Measurements from ENCODE around the gene BMP7.

The BMP7 gene

DNA sequence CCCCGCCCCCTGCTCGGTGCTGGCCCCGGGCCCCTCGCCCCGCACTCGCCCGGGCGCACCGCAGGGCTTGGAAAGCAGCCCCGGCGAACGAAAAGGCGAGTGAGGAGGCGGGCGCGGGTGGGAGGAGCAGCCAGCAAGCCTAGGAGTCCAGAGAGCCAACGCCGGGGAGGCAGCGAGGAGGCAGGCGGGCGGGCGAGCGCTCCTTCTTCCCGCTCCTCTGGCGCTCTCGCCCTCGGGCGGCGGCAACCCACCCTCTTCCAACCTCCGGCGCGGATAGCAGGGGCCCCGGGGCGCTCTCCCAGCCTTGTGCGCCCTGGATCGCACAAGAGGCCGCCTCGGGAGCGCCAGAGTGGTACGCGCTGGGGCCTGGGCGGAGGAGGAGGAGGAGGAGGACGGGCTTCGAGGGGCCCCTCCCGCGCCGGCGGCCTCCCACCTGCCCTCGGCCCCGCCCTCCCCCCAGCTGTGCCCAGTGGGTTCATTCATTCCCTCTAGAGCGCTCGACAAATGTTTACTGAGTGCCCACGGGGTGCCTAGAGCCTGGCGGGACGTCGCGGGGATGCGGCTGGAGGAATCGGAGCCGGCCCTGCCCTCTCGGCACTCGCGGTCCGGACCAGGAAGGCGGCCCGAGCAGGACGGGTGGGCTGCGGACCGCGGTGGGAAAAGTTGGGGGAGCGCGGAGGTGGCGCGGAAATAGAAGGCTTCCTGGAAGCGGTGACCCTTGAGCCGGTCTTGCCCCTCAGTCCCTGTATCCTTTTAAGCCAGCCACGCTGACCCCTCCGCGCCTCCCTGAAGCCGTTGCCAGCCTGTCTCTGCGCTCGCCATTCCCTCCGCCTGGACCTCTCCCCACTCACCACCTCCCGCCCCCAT lies at the start of gene BMP7:
Gene BMP7 (minus strand): TSS at position 351 of the 867 bp plus-strand sequence. CDS start 519 bp downstream, outside the sequence.
- no peak for DNase-seq (ENCODE audit: low read depth)

DNA sequence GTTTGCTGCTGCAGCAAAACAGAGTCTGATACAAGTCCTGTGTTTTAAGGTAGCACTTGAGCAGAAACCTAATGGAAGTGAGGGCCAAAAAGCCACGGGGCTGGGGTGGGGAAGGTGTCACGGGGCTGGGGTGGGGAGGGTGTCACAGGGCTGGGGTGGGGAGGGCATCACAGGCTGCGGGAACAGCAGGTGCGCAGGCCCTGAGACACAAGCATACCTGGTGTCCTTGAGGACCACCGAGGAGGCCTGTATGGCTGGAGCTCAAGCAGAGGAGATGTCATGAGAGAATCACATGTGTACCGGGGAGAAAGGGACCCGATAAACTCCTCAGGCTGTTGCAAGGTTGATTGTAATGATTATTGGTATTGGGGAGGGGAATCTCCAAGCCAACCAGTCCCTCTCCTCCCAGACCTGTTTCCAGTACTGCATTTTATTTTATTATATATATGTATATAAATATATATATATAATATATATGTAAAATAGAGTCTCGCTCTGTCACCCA lies 49.6 kb upstream of the BMP7 start:
- DNase-seq (ENCODE audit: low read depth): no peak

DNA sequence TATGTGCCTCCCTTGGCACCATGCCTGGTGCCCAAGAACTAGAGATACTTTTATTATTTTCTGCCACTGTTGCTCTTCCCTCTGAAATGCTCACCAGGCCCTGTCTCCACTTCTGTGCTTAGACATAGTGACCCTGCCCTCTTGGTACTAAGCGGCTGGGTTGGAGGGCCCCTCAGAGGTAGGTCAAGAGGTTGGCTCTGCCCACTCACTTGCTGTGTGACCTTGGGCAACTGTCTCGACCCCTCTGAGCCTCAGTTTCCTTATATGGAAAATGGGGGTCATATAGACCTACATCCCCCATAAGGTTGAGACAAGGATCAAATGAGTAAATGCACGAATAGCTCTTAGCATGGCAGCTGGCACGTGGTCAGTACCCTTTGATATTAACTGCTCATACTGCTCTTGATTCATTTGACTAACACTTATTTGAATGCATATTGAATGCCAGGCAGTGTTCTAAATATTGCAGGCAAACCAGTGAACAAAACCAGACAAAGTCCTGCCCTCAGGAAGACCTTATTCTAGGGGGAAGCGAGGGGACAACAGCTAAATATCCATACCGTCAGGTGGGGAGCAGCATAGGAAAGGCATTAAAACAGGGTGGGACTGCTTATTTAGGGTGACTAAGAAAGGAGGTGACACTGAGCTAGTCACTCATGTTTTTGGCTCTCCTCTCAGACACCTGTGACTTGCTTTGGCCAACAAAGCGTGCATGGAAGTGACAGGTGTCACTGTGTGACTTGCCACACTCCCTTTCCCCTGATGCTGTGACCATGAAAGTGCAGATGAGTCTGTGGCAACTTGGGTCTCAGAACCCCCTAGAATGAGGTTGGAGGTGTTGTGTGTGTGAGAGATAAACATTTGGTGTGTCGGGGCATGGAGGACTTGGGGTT lies 48.9 kb upstream of the BMP7 start:
- no peak for DNase-seq (ENCODE audit: low read depth)

DNA sequence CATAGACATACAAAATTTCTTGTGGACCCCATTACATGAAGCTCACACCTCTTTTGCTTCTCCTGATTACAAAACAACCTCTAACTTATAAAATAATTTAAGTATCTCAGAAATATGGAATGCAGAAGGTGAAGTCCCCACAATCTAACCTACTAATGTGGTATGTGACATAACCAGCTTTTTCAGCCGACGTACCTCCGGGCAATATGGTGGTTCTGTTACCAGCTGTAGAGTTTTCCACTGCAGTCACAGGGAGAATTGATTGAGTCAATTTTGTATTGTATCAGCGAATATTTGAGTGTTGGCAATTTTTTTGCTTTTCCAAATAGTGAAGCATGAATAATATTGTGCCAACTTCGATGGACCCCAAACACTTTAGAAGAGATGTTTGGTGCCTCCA lies 47.5 kb upstream of the BMP7 start:
- no peak for DNase-seq (ENCODE audit: low read depth)

DNA sequence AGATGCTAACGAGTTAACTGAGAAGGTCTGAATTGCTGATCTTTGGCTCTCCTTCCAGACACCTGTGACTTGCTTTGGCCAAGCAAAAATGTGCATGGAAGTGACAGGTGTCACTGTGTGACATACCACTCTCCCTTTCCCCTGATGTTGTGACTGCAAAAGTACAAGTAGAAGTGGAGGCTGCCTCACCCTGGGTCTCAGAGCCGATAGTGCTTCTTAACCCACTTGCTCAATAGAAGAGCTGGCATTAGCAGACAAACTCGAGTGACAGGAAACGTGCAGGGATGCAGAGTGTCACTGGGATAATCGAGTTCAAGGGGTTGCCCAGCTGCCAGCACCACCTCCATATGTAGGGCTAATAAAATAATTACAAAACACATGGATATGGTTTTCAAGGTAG lies 46.8 kb upstream of the BMP7 start:
- no peak for DNase-seq (ENCODE audit: low read depth)

DNA sequence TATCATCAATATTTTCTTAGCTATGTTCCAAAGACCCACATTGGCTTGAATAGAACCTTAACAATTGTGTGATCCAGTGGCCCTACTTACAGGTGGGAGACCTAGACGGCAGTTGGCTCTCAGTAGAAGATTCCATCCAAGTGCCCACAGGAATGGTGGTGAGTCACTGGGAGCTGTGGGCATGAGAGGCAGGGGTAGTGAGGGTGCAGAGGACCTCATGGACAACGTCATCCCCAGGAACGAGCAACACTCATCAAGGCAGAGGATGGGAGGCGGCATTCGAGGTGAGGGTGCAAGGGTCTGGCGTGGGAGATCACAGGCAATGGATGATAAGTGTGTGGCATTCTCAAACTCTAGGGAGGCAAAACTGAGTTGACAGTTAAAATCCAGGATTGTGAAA lies 45.7 kb upstream of the BMP7 start:
- DNase-seq (ENCODE audit: low read depth): no peak

DNA sequence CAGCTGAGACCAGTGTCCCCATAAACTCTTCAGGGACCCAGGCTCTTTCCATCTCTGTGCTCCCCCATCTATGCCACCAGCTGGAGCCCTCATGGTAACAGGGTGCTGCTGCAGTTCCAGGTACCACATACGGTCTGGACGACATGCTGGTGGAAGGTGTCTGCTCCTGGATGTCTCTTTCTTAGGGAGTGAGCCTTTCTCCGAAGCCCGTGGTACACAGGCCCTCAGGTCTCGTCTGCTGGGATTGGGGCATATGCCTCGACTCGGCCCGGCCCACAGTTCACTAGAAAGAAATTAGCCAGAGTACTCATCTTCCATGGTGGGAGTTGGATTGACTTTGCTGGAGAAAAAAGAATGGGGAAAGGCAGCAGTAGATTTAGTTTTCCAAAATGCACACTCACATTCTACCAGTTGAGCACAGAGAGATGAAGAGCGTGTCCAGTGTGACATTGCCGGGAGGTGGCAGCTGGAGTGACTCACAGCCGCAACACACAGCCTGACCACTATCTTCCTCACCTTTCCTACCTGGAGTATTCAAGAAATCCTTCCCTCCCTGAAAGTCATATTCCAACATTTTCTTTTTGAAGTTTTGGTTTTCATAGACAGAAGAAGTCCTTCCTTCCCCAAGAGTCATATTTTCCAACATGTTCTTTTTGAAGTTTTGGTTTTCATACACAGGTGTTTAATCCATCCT lies 44.5 kb upstream of the BMP7 start:
- no peak for DNase-seq (ENCODE audit: low read depth)

DNA sequence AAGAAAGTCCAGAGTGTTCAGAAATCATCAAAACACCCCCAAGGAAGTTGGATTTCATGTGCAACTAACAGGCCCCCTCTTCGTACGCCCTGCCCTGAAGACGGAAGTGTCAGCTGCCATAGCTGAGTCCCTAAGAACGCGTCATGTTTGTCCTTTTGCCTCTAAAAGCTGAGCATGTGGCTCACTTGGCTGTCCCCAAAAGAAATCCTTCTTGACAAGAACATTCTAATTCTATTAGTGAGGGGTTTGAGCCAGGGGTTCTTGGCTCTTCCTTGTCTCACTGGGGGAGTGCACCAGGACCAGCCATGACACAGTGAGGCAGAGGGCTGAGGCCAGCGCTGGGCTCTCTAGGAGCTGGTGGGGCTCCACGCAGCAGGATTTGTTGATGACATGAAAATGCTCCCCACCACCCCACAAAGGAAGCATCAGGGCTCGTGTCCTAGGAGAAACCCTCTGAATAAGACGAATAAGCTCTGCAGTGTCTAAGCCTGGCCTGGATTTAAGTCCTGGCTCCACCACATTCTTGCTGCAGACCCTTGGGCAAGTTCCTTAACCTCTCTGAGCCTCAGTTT lies 43.2 kb upstream of the BMP7 start:
- no peak for DNase-seq (ENCODE audit: low read depth)

DNA sequence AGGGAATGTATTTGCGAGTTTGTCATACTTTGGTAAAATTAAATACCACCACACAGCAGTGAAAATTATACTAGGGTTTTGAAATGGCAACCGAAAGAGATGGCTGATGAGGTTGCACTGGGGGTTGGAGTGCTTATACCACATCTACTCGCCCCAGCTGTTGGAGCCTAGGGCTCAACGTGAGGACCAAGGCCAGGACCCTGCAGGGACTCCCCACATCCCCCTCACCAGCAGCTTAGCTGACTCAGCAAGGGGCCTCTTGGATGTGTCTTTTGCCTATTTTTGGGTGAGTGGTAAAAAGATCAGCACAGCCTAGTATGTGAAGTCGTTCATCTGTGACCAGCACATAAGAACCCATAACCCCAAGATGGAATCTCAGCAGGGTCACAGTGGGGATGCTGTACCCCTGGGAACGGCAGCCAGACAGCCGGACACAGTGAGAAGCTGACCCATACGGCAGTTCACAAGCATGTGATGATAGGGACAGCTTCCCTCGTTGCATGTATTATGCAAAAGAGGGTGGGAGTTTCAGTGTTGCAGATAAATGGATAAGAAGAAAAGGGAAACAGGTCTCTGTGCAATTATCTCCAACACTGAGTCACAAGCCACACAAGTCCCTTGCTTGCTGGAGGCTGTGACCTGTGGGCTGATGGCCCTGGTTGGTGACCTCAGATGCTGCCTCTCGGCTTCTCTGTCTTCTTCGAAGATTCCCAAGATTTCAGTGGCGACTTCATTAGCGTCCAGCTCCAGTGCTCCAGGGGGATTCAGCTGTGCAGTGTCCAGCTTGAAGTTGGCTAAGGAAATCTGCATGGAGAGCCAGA lies 42.2 kb upstream of the BMP7 start:
- no peak for DNase-seq (ENCODE audit: low read depth)

DNA sequence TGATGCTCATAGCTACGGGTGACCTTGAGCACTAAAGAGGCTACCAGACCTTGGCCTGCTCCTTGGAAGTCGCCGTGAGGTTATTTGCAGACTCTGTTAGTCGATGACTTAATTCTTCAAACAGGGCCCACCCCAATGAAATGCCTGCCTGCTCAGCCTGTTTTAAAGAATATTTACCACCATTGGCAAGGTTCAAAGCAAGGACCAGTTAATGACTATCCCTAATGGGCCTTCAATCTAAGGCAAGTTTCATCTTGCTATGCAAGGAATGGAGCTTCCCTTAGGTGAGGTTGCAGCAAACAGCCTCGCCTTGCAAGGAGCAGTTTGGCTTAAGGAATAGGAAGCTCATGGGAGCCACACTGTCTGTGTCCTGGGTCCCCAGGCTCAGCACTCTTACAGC lies 40.3 kb upstream of the BMP7 start:
- no peak for DNase-seq (ENCODE audit: low read depth)

DNA sequence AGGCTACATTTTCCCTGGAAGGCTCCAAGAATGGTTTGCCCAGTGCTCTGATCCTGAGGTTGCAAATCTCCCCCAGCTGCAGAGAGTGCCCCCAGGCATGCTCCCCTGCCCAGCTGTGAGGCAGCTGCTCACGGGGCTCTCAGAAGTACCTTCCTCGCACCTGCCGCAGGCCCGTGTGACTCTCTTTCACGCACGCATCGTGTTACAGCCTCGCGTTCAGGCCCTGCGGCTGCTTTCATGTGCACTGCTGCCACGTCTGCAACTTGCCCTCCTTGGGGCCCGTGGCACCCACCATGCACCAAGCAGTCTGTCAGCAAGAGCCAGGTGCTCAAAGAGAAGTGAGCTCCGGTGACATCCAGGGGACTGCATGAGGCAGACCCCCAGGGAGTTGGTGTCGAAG lies 34.6 kb upstream of the BMP7 start:
- DNase-seq (ENCODE audit: low read depth): no peak

DNA sequence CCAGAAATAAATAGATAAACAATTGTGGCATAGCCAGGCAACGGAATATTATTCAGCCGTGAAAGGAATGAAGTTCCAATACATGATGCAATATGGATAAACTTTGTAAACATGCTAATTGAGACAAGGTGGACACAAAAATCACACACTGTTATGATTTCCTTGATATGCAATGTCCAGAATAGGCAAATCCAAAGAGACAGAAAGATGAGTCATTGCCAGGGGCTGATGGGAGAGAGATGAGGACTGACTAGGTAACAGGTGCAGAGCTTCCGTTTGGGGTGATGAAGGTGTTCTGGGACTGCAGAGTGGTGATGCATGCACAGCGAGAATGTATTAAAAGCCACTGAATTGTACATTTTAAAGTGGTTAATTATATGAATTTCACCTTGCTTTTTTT lies 32.0 kb upstream of the BMP7 start:
- DNase-seq (ENCODE audit: low read depth): no peak

DNA sequence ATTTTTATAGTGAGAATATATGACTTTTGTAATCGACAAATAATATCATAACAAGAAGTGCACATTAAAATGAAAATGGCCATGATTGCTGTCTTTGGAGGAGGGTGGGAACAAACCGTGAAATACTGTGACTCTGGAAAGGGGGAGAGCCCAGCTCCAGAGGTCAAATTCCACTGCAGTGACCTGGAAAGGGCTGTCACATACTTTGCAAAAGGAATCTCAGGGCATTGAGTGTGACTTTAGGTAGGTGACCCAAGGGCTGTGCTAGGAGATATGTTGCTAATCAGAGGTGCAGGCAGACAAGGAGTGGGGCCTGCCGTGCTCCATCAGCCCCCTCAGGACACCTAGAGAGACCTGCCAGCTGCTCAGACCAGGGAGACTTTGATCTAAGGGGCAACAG lies 28.1 kb upstream of the BMP7 start:
- no peak for DNase-seq (ENCODE audit: low read depth)

DNA sequence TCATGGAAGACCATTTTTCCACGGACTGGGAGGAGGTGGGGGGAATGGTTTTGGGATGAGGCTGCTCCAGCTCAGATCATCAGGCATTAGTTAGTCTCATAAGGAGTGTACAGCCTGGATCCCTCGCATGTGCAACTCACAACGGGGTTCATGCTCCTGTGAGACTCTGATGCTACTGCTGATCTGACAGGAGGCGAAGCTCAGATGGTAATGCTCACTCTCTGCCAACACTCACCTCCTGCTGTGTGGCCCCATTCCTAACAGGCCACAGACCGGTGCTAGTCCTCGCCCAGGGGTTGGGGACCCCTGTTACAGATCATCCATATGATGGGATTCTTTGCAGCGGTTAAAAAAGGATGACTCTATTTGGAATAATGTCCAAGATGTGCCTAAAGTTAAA lies 27.6 kb upstream of the BMP7 start:
- DNase-seq (ENCODE audit: low read depth): no peak

DNA sequence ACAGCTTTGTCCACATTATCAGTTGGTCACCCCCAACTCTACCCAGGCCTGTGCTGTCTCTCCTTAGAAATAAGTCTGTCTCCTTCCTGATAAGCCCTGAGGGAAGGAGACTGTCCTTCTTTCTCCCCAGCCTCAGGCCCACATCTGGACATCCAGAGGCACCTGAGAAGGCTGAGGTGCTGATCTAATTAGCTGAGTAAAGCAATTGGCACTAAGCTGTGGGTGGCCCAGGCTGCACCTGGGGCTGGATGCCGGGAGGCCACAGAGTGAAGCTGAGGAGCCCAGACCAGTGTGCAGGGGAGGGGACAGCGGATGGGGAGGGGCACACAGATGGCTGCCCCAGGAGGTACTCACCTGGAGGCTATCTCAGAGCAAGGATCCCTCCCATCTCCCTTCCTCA lies 26.2 kb upstream of the BMP7 start:
- DNase-seq (ENCODE audit: low read depth): no peak

DNA sequence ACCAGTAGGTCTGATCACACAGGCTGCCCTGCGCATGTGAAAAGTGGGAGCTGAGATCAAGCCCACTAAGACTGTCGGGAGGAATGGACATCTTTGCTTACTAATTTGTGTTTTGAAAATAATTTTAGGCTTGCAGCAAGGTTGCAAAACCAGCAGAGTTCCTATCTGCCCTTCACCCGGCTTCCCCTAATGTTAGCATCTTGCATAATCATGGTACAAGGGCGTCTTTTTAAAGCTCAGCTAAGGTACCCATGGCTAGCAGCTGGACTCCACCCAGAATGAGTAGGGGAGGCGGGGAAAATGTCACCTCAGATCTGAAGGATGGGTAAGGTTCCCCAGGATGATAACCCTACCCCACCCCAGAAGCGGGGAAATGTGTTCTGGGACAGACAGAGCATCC lies 25.3 kb upstream of the BMP7 start:
- DNase-seq (ENCODE audit: low read depth): no peak

DNA sequence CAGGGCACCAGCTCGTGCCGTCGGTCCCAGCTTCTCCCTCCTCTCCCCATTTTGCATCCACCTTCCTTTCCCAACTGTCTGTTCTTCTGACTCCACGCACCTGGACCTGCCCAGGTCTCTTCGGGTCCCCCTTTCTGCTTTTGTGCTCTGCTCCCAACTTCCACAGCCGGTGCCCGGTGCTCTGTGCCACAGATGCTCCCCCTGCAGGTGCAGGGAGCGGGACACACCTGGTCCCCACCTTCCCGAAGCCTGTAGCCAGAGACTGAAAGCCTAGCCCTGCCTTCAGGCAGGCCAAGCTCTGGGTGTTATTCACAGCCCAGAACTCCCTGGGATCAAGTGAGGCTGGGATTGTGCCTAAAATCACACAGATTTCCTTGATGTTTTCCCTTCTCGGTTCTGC lies 24.6 kb upstream of the BMP7 start:
- DNase-seq (ENCODE audit: low read depth): no peak

DNA sequence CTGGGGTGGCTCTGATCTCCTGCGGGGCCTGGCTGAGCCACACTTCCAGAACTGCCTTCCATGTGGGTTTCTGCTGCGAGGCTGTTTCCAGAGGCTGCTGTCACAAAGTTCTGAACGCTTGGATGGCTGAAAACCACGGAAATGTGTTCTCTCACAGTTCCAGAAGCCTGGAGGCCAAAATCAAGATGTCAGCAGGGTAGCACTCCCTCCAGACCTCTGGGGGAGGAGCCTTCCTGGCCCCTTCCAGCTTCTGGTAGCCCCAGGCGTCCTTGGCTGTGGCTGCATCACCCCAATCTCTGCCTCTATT lies 23.7 kb upstream of the BMP7 start:
- no peak for DNase-seq (ENCODE audit: low read depth)

DNA sequence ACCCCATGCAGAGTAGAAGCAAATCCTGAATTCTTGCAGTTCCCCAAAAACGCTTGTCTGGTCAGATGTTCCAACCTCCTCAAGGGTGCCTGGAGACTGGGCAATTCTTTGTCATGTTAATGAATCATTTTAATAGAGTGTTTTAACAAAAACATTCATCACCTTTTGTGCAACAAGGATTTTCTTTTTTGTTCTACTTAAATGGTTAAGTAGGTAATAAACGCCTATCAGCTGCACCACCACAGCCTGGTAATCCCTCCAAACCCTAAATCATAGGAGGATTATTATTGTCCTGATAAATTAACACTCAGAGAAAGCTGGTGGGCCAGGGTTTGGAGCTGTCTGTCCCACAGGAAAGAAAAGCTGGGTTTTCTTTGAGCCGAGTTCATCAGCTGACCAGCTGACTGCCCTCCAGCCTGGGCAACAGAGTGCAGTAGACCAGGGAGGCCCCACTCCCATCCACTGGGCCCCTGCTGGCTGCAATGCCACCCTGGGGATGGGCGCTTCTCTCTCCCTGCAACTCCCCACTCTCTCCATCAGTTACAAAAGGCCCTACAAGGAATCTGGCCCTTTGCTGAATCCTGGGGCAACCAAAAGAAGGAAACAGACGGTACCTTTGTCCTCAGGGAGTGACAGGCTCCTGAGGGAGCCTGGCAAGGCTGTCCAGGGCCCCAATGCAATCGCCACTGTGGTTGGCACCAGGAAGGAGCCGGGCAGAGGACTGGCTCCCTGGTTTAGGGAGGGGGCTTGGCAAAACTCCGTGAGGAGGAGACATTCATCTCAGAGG lies 23.1 kb upstream of the BMP7 start:
- no peak for DNase-seq (ENCODE audit: low read depth)

DNA sequence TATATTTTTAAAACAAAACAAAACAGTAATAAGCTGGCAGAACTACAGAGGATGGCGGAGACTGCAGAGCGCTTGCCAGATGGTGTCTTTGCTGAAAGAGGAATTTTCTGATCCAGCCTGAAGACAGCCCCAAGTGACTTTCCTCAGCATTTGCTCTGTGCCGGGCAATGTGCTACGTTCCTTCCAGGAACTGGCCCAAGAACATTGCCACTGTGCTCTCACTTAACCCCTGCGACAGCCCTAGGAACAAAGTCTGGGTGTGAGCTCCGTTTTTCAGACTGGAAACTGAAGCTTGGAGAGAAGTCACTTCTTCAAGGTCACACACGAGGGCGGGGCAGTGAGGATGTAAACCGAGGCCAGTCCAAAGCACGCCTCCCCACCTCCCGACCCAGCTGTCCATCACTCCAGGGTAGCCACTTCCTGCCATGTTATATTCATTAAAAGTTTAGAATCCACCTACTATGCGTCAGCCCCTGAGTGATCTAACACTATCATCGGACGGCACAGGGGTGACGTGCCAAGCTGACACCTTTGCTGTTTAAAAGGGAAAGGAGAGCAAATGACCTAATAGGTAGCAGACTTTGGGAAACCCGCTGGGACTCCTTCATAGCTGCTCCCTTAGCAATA lies 22.3 kb upstream of the BMP7 start:
- no peak for DNase-seq (ENCODE audit: low read depth)

Data from fibroblast of the conjunctiva (primary cell).